Psoas muscle (tissue), 8 donors: ENCODE data around the gene GMEB2. TPM values are rescaled to one million over a fixed set of nuclear protein-coding genes. Genes with fewer than 3 reads are reported as not detected.

ENCODE experiments used
- ATAC-seq, 4 donors: fragments of 200-7000 bp; cut with Tn5 transposase; one replicate each; pipeline ENCODE4 v1.9.1; 2020; ENCODE audit warnings: moderate library complexity in 3 of 4, mild to moderate bottlenecking in 2 of 4
- DNase-seq, 2 donors: peaks; one replicate each; pipeline ENCODE4 v3.0.0-alpha.2; 2020
- H3K27ac ChIP-seq: fragments of 200-600 bp; one replicate; pipeline ENCODE4 v1.8.0; 2022
- H3K27me3 ChIP-seq, 3 donors: fragments of 200-600 bp in 1 of 3; one replicate each; pipeline versions ENCODE4 v1.6.1 to v1.8.0; 2013 to 2022; ENCODE audit warnings: low read length in 2 of 3, mild to moderate bottlenecking in 2 of 3, moderate library complexity in 1 of 3; ENCODE audit not compliant: insufficient read depth in 3 of 3
- H3K36me3 ChIP-seq, 2 donors: fragments of 200-600 bp in 1 of 2; one replicate each; pipeline versions ENCODE4 v1.6.1 to v1.8.0; 2013 to 2022; ENCODE audit warnings: low read depth in 1 of 2, mild to moderate bottlenecking in 1 of 2, moderate library complexity in 1 of 2; ENCODE audit not compliant: insufficient read depth in 1 of 2
- H3K4me1 ChIP-seq: fragments of 200-600 bp; one replicate; pipeline ENCODE4 v1.8.0; 2022
- H3K4me3 ChIP-seq: fragments of 200-600 bp; one replicate; pipeline ENCODE4 v1.8.0; 2022; ENCODE audit warnings: mild to moderate bottlenecking
- H3K9me3 ChIP-seq: fragments of 200-600 bp; one replicate; pipeline ENCODE4 v1.8.0; 2022
- CTCF ChIP-seq: fragments of 200-600 bp; IDR thresholded peaks from one replicate; pipeline ENCODE4 v1.8.0; 2022; ENCODE audit warnings: antibody characterized with exemption
- WGBS, 3 donors: extraction: QIAGEN DNeasy Blood & Tissue Kit; methylation state at CpG; one replicate each; pipeline versions ENCODE4 v1.1.6 to v1.1.7; 2013; 5-methylcytosine and 5-hydroxymethylcytosine counted together
- intact Hi-C, 2 donors: fragments of 100-400 bp; cut with DNase I; formaldehyde crosslinking; loops; one replicate each; pipeline versions ENCODE4 v1.11.0 to v1.14.2; 2022
- polyA plus RNA-seq, 3 donors: library from polyadenylated mRNA; stranded (reverse); fragments of 200-250 nt; gene quantifications; one replicate each; pipeline ENCODE4 v1.2.3, GENCODE V29; 2013
- total RNA-seq, 4 donors: library from RNA; stranded (reverse); fragmentation: NEBNext Ultra II Directional in 2 of 4; extraction: Animal tissue kit (Norgen Biotek cat#: 25700) in 2 of 4; gene quantifications; one replicate each; pipeline versions ENCODE4 v1.2.1 to v1.2.4, GENCODE V29; 2021 to 2023
- donor health status: healthy with polysubstance abuse.
- donor health status: DM: no; HTN: no; CAD: no; lungs with moderate emphysema.
- donor health status: Bipolar disorder and iron deficiency.
- donor health status: healthy.
- donor health status: DM: yes; HTN: yes; CAD: no.
- donor health status: DM: no; HTN: no; CAD: no.
- donor health status: DM: no; HTN: no; CAD: no.
- donor health status: DM: yes; HTN: yes; CAD: no.

The GMEB2 gene
- total and polyA plus RNA-seq, 7 donors, result 5.4 to 10.1 (median 8.5) TPM

- Histone ChIP-seq H3K9me3 (no peaks in the 10 kb centered on the region), H3K27ac (no peak overlapping the region), H3K36me3 (no peaks in the 10 kb centered on the region), H3K4me1 (no peaks in the 10 kb centered on the region), H3K4me3 (no peak overlapping the region), H3K27me3 (peaks cover 0 to 84% (median 31%) of the 10 kb centered on the region in 3 donors)
- DNase-seq (no peak), ATAC-seq (no peak)
- intact Hi-C loops, result no loop called here
- TF ChIP-seq CTCF, result no peak
- WGBS, 3 donors, result 45 to 56% (median 49%) methylated on average over 14 to 18 of the region's 18 CpGs
Observed at GRCh38 chr20:63549679-63550282, 77.1 kb downstream of the GMEB2 start.

GRCh38 chr20:63549019-63549418 is 77.9 kb downstream of the GMEB2 start:
- Histone ChIP-seq H3K27ac (no peak overlapping the region), H3K4me1 (no peaks in the 10 kb centered on the region), H3K27me3 (peaks cover 0 to 80% (median 31%) of the 10 kb centered on the region in 3 donors), H3K9me3 (no peaks in the 10 kb centered on the region), H3K36me3 (no peaks in the 10 kb centered on the region), H3K4me3 (no peak overlapping the region)
- intact Hi-C loops, result no loop called here
- no peak for ATAC-seq
- no peak for TF ChIP-seq CTCF
- no peak for DNase-seq
- 12 to 18% (median 16%) methylated on average over 5 to 23 of the region's 25 CpGs for WGBS, 3 donors

GRCh38 chr20:63548542-63548941 is 78.4 kb downstream of the GMEB2 start:
- intact Hi-C loops, result no loop called here
- H3K9me3 ChIP-seq, result no peaks in the 10 kb centered on the region
- H3K27me3 ChIP-seq, result peaks cover 0 to 76% (median 30%) of the 10 kb centered on the region in 3 donors
- 24 to 33% (median 29%) methylated on average over 10 to 11 of the region's 11 CpGs for WGBS, 3 donors
- H3K36me3 ChIP-seq, result no peaks in the 10 kb centered on the region
- H3K4me1 ChIP-seq, result no peaks in the 10 kb centered on the region
- H3K27ac ChIP-seq, result no peak overlapping the region
- TF ChIP-seq CTCF, result no peak
- H3K4me3 ChIP-seq, result no peak overlapping the region
- no peak for ATAC-seq
- DNase-seq, result no peak

- Histone ChIP-seq H3K9me3 (no peaks in the 10 kb centered on the region), H3K4me3 (no peak within 1 kb of the TSS), H3K27ac (no peak within 1 kb of the TSS), H3K27me3 (peaks cover 0 to 73% (median 27%) of the 10 kb centered on the region in 3 donors), H3K4me1 (no peaks in the 10 kb centered on the region), H3K36me3 (no peaks in the 10 kb centered on the region)
- ATAC-seq, result no peak
- TF ChIP-seq CTCF, result no peak
- WGBS, 3 donors, result 41 to 45% (median 42%) methylated on average over 34 to 35 of the region's 35 CpGs
- DNase-seq, result no peak
- intact Hi-C loops, result no loop called here
Observed at GRCh38 chr20:63547725-63548480, 79.0 kb downstream of the GMEB2 start, which contains the start of gene SRMS. SRMS (minus strand) TSS chr20:63547749; CDS start chr20:63547463, 286 bp downstream.
